Measurements from ENCODE around the gene RAB5B.
"Not testable (repeated sequence)": the region's sequence is repeated elsewhere in the genome, so short reads cannot be mapped to it uniquely, and the experiment has no call there.

RAB5B gene

GRCh38 chr12:55982319-55982936 lies 8.6 kb downstream of the RAB5B start:
- DNase-seq (ENCODE audit: low read depth) = no peak
- TF ChIP-seq CTCF (conservative IDR thresholded peaks at IDR 0.05; ENCODE audit: low read depth, low read length) = no peak

GRCh38 chr12:55983232-55983842 lies 9.5 kb downstream of the RAB5B start:
- TF ChIP-seq CTCF (conservative IDR thresholded peaks at IDR 0.05; ENCODE audit: low read depth, low read length) = no peak
- DNase-seq (ENCODE audit: low read depth) = no peak
- H3K4me3 ChIP-seq (ENCODE audit: low read length) = no peak overlapping the region

More at GRCh38 chr12:55982319-55982936, 8.6 kb downstream of the RAB5B start:
- H3K4me3 ChIP-seq (ENCODE audit: low read length) = no peak overlapping the region

- DNase-seq (ENCODE audit: low read depth) = no peak
- no peak for TF ChIP-seq CTCF (conservative IDR thresholded peaks at IDR 0.05; ENCODE audit: low read depth, low read length)
- H3K4me3 ChIP-seq (ENCODE audit: low read length) = no peak overlapping the region
Observed at GRCh38 chr12:55984861-55985260, 11.0 kb downstream of the RAB5B start.

- H3K4me3 ChIP-seq (ENCODE audit: low read length) = no peak overlapping the region
- no peak for TF ChIP-seq CTCF (conservative IDR thresholded peaks at IDR 0.05; ENCODE audit: low read depth, low read length)
- no peak for DNase-seq (ENCODE audit: low read depth)
Observed at GRCh38 chr12:55985341-55985740, 11.5 kb downstream of the RAB5B start.

- DNase-seq (ENCODE audit: low read depth); H3K4me3 ChIP-seq (ENCODE audit: low read length): not testable (repeated sequence)
Observed at GRCh38 chr12:55985976-55986375, 12.1 kb downstream of the RAB5B start.

- DNase-seq (ENCODE audit: low read depth) = no peak
- no peak for TF ChIP-seq CTCF (conservative IDR thresholded peaks at IDR 0.05; ENCODE audit: low read depth, low read length)
- no peak overlapping the region for H3K4me3 ChIP-seq (ENCODE audit: low read length)
Observed at GRCh38 chr12:55991110-55991509, 17.2 kb downstream of the RAB5B start.

- no peak overlapping the region for H3K4me3 ChIP-seq (ENCODE audit: low read length)
- no peak for DNase-seq (ENCODE audit: low read depth)
- TF ChIP-seq CTCF (conservative IDR thresholded peaks at IDR 0.05; ENCODE audit: low read depth, low read length) = no peak
Observed at GRCh38 chr12:55993230-55993853, 19.5 kb downstream of the RAB5B start.
